Lower leg skin (tissue), 3 donors: ENCODE measurements around the gene PANK3.

Experiments used
- POLR2A ChIP-seq, 2 donors: fragments of 450-650 bp; IDR thresholded peaks; one replicate each; pipeline ENCODE4 v1.6.1; 2016 to 2017; ENCODE audit warnings: antibody characterized with exemption in 2 of 2, mild to moderate bottlenecking in 1 of 2, moderate library complexity in 1 of 2
- TF ChIP-seq, protein P1 (sequence below), 3 donors: fragments of 450-650 bp; IDR thresholded peaks; one replicate each; pipeline ENCODE4 v1.5.1; 2016; ENCODE audit warnings: antibody characterized with exemption in 3 of 3, mild to moderate bottlenecking in 3 of 3, moderate library complexity in 2 of 3

DNA sequence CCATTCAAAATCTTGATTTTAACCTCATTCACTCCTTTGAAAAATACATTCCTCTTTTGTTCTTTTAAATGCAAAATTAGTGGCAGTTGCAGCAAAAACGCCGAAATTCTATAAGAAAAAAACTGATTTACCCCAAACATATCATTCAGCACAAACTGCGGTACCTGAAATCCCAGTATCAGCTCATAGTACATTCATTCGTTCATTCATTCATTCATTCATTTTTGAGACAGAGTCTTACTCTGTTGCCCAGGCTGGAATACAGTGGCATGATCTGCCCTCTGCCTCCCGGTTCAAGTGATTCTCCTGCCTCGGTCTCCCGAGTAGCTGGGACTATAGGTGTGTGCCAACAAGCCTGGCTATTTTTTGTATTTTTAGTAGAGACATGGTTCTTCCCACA, 29.6 kb downstream of the PANK3 start:
- TF ChIP-seq, protein P1, sequence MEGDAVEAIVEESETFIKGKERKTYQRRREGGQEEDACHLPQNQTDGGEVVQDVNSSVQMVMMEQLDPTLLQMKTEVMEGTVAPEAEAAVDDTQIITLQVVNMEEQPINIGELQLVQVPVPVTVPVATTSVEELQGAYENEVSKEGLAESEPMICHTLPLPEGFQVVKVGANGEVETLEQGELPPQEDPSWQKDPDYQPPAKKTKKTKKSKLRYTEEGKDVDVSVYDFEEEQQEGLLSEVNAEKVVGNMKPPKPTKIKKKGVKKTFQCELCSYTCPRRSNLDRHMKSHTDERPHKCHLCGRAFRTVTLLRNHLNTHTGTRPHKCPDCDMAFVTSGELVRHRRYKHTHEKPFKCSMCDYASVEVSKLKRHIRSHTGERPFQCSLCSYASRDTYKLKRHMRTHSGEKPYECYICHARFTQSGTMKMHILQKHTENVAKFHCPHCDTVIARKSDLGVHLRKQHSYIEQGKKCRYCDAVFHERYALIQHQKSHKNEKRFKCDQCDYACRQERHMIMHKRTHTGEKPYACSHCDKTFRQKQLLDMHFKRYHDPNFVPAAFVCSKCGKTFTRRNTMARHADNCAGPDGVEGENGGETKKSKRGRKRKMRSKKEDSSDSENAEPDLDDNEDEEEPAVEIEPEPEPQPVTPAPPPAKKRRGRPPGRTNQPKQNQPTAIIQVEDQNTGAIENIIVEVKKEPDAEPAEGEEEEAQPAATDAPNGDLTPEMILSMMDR (IDR thresholded peaks at IDR 0.05), result no peak
- no peak for TF ChIP-seq POLR2A (IDR thresholded peaks at IDR 0.05)
